Colonic mucosa (tissue), 4 donors: Measurements from ENCODE around the gene TENM4. TPM values are rescaled to one million over a fixed set of nuclear protein-coding genes. Genes with fewer than 3 reads are reported as not detected.
"Not testable (repeated sequence)": the region's sequence is repeated elsewhere in the genome, so short reads cannot be mapped to it uniquely, and the experiment has no call there.

ENCODE experiments used
- DNase-seq: peaks from one replicate; pipeline ENCODE4 v3.0.0-alpha.2; 2020
- H3K27ac ChIP-seq: fragments of 200-600 bp; one replicate; pipeline ENCODE4 v1.8.0; 2021
- H3K27me3 ChIP-seq: fragments of 200-600 bp; one replicate; pipeline ENCODE4 v1.8.0; 2021
- H3K36me3 ChIP-seq: fragments of 200-600 bp; one replicate; pipeline ENCODE4 v1.8.0; 2021
- H3K4me1 ChIP-seq: fragments of 200-600 bp; one replicate; pipeline ENCODE4 v1.8.0; 2021; ENCODE audit warnings: mild to moderate bottlenecking
- H3K4me3 ChIP-seq: fragments of 200-600 bp; one replicate; pipeline ENCODE4 v1.8.0; 2021
- H3K9ac ChIP-seq, 2 donors: one replicate each; pipeline ENCODE4 v1.7.0; 2013; ENCODE audit warnings: control low read depth in 2 of 2, low read depth in 2 of 2, low read length in 2 of 2
- H3K9me3 ChIP-seq: fragments of 200-600 bp; one replicate; pipeline ENCODE4 v1.8.0; 2021
- intact Hi-C: fragments of 100-400 bp; cut with DNase I; formaldehyde crosslinking; loops from one replicate; pipeline ENCODE4 v1.14.1; 2022
- total RNA-seq, 2 donors: library from RNA; stranded (reverse); fragmentation: NEBNext Ultra II Directional in 1 of 2; extraction: Animal tissue kit (Norgen Biotek cat#: 25700) in 1 of 2; gene quantifications; one replicate each; pipeline ENCODE4 v1.2.1, GENCODE V29; 2021
- TF ChIP-seq, protein P1 (sequence below): fragments of 200-600 bp; IDR thresholded peaks from one replicate; pipeline ENCODE4 v1.8.0; 2022; ENCODE audit warnings: antibody characterized with exemption, mild to moderate bottlenecking
- donor health status: healthy.
- donor health status: DM: no; HTN: no; CAD: no.
- donor health status: DM: no; HTN: no; CAD: no.

TENM4 gene
- total RNA-seq, 2 donors from 2014 or later, result 0.48 to 1.2 TPM

GRCh38 chr11:78981153-78981552 is 459.7 kb downstream of the TENM4 start:
- intact Hi-C loops, result no loop called here
- no peak for DNase-seq
- H3K27me3 ChIP-seq, result no peaks in the 10 kb centered on the region
- H3K4me1 ChIP-seq, result no peaks in the 10 kb centered on the region
- H3K4me3 ChIP-seq, result no peak overlapping the region
- no peak overlapping the region for H3K27ac ChIP-seq
- TF ChIP-seq, protein P1, sequence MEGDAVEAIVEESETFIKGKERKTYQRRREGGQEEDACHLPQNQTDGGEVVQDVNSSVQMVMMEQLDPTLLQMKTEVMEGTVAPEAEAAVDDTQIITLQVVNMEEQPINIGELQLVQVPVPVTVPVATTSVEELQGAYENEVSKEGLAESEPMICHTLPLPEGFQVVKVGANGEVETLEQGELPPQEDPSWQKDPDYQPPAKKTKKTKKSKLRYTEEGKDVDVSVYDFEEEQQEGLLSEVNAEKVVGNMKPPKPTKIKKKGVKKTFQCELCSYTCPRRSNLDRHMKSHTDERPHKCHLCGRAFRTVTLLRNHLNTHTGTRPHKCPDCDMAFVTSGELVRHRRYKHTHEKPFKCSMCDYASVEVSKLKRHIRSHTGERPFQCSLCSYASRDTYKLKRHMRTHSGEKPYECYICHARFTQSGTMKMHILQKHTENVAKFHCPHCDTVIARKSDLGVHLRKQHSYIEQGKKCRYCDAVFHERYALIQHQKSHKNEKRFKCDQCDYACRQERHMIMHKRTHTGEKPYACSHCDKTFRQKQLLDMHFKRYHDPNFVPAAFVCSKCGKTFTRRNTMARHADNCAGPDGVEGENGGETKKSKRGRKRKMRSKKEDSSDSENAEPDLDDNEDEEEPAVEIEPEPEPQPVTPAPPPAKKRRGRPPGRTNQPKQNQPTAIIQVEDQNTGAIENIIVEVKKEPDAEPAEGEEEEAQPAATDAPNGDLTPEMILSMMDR, result no peak
- no peaks in the 10 kb centered on the region for H3K9me3 ChIP-seq
- H3K36me3 ChIP-seq, result no peaks in the 10 kb centered on the region
- H3K9ac ChIP-seq, result no peak overlapping the region

DNA sequence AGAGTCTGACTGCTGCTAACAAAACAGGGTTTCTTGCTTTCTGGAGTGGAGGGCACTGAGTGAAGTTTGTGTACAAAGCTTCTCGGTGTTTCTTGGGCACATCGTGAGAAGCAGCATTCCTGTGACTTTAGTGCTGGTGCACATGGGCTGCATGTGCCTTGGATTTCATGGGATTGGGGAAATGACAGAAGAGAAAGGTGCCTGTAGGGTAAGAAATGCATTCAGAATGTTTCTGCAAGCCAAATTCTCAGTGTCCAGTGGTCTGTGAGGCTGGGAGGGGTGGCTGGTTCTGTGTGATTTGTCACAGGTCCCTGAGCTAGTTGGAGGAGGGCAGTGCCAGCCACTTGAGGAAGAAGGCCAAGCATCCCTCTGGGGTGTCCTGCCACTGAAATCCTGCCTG is 462.0 kb downstream of the TENM4 start:
- no peaks in the 10 kb centered on the region for H3K36me3 ChIP-seq
- no peaks in the 10 kb centered on the region for H3K9me3 ChIP-seq
- TF ChIP-seq, protein P1, result no peak
- H3K9ac ChIP-seq, result no peak overlapping the region
- no peak overlapping the region for H3K4me3 ChIP-seq
- H3K27ac ChIP-seq, result no peak overlapping the region
- H3K4me1 ChIP-seq, result no peaks in the 10 kb centered on the region
- H3K27me3 ChIP-seq, result no peaks in the 10 kb centered on the region
- no peak for DNase-seq
- intact Hi-C loops, result no loop called here

- not testable (repeated sequence) for H3K4me3 ChIP-seq
These were observed 463.0 kb downstream of the TENM4 start for GRCh38 chr11:78977848-78978247.

DNA sequence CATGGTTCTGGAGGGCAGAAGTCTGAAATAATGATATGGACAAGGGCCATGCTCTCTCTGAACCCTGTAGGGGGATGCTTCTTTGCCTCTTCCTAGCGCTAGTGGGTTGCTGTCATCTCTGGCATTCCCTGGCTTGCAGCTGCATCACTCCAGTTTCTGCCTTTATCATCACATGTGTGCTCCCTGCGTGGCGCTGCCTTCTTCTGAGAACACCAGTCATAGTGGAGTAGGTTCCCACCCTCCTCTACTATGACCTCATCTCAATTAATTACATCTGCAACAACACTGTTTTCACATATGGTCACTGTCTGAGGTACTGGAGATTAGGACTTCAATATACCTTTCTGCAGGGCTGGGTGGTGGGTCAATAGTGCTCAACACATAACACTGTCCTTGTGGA is 463.8 kb downstream of the TENM4 start:
- Histone ChIP-seq H3K27ac (no peak overlapping the region), H3K36me3 (no peaks in the 10 kb centered on the region), H3K4me1 (no peaks in the 10 kb centered on the region), H3K9ac (no peak overlapping the region), H3K9me3 (no peaks in the 10 kb centered on the region), H3K4me3 (no peak overlapping the region), H3K27me3 (no peaks in the 10 kb centered on the region)
- TF ChIP-seq, protein P1, result no peak
- intact Hi-C loops, result no loop called here
- DNase-seq, result no peak

More at GRCh38 chr11:78977848-78978247, 463.0 kb downstream of the TENM4 start:
- H3K9me3 ChIP-seq, intact Hi-C loops, DNase-seq, H3K9ac ChIP-seq, H3K27me3 ChIP-seq, H3K4me1 ChIP-seq, H3K27ac ChIP-seq, H3K36me3 ChIP-seq: not testable (repeated sequence)

- no peak for DNase-seq
- Histone ChIP-seq H3K4me3 (no peak overlapping the region), H3K36me3 (no peaks in the 10 kb centered on the region), H3K27me3 (no peaks in the 10 kb centered on the region), H3K9ac (no peak overlapping the region), H3K27ac (no peak overlapping the region), H3K4me1 (no peaks in the 10 kb centered on the region), H3K9me3 (no peaks in the 10 kb centered on the region)
- TF ChIP-seq, protein P1, result no peak
- intact Hi-C loops, result no loop called here
These were observed 465.7 kb downstream of the TENM4 start for GRCh38 chr11:78975081-78975480.

GRCh38 chr11:78973876-78974275 is 467.0 kb downstream of the TENM4 start:
- Histone ChIP-seq H3K36me3 (no peaks in the 10 kb centered on the region), H3K9me3 (no peaks in the 10 kb centered on the region), H3K4me1 (no peaks in the 10 kb centered on the region), H3K9ac (no peak overlapping the region), H3K27me3 (no peaks in the 10 kb centered on the region), H3K27ac (no peak overlapping the region), H3K4me3 (no peak overlapping the region)
- TF ChIP-seq, protein P1, result no peak
- DNase-seq, result no peak
- intact Hi-C loops, result no loop called here
